NCI-H226 (cell line): ENCODE results near the gene VPS33A.
"Not testable (repeated sequence)": the region's sequence is repeated elsewhere in the genome, so short reads cannot be mapped to it uniquely, and the experiment has no call there.

Source experiments
- DNase-seq: peaks from one replicate; pipeline ENCODE4 v3.0.0-alpha.2; 2015

Gene VPS33A

DNA sequence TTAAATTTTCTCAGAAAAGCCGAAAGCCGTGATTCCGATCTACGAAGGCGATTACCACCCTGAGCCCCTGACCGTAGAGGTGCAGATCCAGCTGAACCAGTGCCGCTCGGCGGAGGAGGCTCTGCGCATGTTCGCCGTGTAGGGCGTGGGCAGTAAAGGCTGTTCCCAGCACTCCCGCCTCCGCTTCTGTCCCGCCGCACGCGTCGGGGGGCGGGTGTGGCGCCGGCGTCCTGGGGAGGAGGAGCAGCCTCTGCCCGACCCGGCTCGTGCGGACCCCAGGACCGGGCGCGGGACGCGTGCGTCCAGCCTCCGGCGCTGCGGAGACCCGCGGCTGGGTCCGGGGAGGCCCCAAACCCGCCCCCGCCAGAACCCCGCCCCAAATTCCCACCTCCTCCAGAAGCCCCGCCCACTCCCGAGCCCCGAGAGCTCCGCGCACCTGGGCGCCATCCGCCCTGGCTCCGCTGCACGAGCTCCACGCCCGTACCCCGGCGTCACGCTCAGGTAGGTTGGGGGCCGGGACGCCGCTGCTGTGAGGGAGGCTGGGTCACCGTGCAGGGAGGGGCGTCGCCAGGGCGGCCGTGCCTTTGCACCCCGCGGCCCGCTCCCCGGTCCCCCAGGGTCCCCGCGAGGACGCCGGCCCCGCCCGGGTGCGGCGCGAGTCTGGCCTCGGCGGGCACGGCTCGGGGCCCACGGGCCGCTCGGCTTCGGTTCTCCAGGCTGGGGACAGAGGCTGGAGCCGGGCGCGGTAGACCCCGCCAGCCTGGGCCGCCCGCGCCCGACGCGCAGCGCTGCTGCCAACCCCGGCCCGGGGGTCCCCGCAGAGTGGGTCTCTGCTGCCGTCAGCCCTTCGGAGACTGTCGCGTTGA, 62.8 kb downstream of the VPS33A start, which contains the start of gene B3GNT4:
TSS of gene B3GNT4 (plus strand) at position 409 of the 866 bp plus-strand sequence. CDS start 910 bp downstream, outside the sequence.
- peak; percentile 57 for DNase-seq

DNA sequence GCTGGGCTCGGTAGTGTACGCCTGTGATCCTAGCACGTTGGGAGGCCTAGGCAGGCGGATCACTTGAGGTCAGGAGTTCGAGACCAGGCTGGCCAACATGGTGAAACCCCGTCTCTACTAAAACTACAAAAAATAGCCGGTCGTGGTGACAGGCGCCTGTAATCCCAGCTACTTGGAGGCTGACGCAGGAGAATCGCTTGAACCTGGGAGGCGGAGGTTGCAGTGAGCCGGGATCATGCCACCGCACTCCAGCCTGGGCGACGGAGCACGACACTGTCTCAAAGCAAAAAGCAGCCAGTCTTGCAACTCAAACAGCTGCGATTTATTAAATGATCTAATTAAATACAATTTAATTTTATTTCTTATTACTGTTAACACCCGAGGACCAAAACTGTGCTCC, 63.5 kb downstream of the VPS33A start:
- not testable (repeated sequence) for DNase-seq

DNA sequence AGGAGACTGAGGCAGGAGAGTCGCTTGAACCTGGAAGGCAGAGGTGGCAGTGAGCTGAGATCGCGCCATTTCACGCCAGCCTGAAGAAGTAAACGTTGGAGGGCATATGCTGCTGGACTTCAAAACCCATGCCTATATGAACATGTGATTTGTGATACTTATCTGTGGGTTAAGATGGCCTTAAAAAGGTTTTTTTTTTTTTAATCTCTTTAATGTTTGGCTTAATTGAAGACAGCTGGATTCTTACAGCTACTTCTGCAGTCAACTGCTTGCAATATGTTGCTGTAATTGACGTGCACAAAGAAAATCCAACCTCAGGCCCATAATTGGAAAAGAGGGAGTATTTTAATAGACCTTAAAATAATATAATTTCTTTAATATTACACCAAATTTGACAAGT, 64.3 kb downstream of the VPS33A start:
- DNase-seq, result no peak

DNA sequence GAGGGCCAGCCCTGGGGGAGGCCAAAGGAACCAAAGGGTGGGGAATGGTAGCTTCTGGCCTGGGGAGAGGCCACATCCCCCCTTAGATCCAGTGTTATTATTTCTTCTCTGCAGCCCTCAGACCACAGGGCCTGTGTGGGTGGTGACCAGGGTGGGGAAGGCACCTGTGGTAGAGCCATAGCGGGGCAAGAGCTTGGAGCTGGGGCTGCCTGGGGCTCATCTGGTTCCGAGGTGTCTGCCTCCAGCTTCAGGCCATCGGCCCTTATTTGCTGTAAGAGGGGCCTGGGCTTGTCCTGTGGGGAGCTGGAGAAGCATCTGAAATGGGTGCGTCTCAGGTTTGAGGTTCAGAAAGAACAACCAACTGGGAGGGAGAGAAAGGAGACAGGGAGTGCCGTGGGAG, 64.9 kb downstream of the VPS33A start:
- DNase-seq, result no peak

DNA sequence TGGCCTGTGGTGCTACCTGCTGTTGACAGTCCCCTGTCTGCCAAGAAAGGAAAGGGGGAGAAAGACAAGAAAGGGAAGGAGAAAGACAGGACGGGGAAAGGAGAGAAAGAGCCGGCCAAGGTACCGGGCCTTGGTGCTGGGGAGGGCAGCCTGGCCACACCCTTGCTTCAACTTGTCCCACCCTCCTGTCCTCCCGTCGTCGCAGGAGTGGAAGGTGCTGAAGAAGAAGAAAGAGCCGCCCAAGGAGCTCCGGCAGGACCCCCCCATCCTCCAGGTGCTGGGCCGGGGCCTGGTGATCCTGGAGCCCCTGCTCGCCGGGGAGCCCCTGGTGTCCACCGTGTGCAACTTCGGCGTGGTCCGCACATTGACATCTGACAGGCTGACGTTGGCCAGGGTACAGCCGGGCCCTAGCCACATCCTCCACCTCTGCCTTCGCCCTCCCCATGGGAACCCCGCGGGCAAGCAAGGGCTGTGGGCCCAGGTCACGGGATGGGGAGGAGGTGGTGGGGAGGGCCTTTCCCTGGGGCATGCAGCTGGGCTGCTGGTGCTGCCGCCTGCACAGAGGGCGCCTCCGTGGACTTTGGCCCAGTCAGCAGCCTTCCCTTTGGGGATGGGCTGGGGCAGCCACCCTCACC, 65.6 kb downstream of the VPS33A start:
- DNase-seq, result no peak

DNA sequence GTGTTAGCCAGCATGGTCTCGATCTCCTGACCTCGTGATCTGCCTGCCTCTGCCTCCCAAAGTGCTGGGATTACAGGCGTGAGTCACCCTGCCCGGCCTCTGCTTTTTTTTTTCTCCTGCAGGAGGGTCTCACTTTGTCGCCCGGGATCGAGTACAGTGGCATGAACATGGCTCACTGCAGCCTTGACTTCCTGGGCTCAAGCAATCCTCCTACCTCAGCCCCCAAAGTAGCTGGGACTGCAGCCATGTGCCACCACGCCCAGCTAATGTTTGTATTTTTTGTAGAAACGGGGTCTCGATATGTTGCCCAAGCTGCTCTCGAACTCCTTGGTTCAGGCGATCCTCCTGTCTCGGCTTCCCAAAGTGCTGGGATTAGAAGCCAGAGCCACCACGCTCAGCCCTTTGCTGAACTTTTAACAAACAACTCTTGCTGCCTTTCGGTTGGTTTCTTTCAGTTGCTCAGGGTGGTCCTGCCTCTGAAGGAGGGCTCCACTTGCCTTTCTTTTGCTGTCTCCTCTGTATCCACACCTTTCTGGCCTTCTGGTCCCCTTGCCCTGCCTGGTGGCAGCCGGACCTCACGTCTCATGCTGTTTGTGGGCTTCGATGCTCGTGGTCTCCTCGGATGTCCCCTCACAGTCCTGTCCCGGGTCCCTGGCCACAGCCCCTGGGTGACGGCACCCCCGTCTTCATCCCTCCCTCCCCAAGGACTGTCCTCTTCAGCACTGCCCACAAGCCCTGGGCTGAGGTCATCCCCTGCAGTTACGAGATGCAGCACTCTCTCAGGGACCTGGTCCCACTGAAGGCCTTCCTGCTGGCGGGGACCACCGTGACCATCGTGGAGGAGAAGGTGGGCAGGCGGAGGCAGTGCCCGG, 66.6 kb downstream of the VPS33A start:
- DNase-seq, result no peak

DNA sequence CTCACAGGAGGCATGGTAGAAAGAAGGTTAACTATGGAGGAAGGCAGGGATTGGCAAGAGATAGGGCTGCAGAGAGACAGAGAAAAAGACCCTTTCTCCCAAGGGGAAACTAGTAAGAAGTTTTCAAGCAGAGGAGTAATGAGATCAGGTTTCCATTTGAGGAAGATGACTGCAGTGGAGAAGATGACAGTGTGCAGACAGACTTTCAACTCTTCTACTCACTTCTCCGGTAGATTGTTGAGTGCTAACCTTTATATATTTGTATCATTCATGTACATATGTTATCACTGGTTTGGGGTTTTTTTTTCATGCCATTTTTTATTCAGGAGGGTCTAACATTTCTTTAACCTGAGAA, 68.7 kb downstream of the VPS33A start:
- DNase-seq, result no peak

DNA sequence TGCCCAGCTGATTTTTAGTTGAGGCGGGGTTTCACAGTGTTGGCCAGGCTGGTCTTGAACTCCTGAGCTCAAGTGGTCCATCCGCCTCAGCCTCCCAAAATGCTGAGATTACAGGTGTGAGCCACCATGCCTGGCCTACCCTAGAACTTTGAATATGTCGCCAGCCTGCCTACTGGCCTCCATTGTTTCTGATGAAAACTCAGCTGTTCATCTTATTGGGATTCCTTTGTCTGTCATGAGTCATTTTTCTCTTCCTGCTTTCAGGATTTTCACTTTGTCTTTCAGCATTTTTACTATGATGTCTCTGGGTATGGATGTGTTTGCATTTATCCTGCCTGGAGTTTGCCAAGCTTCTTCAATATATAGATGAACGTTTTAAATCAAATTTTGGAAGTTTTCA, 70.9 kb downstream of the VPS33A start:
- no peak for DNase-seq

DNA sequence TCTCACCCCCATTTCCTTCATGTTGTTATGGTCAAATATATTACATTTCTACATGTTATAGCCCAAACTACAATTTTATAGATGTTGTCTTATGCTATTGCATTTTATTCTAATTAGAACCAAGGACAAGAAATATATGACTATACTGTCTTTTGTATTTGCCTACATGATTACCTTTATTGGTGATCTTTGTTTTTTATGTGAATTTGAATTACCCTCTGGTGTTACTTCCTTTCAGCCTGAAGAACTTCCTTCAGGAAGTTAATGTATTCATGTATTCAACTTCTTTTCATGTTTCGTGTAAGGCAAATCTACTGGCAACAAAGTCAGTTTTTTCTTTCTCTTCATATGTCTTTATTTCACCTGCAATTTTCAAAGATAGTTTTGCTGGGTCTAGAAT, 71.5 kb downstream of the VPS33A start:
- DNase-seq, result no peak

DNA sequence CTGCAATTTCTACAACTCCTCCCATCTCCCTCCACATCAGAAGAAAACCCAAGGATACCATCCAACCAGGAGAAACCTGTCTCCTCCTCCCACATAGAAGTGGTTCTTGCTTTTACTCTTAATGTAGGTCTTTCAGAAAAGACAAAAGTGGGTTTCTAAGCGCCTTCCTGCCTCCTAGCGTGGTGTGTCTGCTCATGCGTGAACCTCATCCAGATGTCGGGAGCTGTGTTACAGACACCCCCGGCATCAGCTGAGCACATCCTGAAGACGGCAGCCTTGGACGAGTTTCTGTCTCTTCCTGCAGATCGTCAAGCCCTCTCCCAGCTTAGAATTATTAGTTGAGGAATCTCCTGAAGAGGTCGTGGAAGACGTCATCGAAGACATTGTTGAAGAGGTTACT, 73.9 kb downstream of the VPS33A start:
- no peak for DNase-seq

DNA sequence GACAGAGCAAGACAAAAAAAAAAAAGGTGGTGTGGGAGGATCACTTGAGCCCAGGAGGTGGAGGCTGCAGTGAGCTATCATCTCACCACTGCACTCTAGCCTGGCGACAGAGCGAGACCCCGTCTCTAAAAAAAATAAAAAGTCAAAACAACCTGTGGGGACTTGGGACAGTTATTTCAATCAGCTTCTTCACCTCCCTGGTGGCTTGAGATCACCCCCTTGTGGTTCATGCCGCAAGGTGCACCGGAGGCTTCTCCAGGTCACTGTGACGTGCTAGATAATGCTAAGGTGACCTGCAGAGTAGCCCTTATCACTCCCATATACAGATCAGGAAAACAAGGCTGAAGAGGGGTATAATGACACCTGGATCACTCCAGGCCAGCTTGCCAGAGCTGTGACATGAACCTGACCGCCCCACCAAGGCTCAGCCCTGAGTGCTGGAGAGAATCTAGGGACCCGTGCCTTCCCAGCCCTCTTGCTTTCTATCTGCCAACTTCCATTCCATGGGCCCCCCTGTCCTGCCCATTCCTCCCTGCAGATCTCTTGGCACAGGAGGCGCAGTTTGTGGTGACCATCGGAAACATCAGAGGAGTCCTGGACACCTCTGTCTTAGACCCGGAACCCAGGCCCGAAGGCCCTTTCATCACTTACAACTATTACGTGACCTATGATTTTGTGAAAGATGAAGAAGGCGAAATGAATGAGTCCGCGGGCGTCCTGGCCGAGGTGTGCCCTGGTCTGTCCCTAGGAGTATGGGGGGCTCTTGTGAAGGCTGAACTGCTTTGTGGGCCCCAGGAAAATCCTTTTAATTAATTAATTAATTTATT, 75.2 kb downstream of the VPS33A start:
- peak; percentile 22 for DNase-seq

DNA sequence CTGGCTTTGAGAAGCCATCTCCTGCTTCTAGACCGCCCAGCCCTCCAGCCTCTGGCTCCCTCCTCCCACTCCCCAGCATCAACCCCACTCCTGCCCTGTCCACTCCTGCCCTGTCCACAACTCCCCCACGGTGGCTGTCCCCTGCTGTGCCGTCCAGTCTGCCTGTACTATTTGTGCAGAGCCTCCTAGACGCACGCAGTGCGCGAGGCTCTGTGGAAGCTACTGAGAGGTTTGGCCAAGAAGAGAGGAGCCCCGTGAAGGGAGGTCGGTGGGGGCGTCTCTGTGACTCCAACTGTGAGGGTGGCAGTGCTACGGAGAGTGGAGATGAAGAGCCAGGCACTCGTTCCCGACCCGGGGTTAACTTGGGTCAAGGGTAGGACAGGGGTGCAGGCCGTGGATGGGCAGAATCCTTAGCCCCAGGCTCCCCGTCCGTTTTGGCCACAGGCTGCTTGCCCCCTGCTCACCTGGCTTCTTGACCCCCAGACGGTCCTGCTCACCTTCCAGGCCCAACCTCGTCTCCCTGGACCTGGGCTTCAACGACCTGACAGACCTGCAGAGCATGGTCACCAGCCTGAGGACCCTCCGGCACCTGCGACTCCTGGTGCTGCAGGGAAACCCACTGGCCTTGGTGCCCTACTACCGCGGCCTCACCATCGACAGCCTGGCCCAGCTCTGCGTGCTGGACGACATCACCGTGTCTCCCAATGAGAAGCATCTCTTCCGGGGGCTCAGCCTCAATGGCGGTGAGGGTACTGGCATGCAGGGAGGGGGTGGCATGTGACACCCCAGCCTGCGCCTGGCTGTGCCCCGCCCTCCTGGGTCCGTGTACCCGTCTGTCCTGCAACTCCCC, 76.4 kb downstream of the VPS33A start:
- DNase-seq, result no peak

DNA sequence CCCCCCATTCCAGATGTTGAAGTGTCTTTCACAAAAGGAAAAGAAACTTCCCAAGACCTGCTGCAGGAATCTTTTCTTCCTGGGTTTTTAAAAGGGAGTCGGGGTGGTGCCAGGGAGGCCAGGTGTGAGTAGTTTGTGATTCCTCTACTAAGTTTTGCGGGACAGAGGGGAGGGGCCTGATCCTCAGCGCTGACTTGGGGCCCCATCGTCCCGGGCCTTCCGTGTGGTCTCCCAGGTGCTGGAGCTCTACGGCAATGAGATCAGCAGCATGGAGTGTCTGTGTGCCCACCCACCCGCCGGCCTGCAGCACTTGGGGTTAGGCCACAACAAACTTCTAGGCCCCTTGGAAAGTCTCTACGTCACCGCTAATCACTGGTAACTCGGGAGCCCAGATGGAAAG, 78.8 kb downstream of the VPS33A start:
- DNase-seq, result no peak

DNA sequence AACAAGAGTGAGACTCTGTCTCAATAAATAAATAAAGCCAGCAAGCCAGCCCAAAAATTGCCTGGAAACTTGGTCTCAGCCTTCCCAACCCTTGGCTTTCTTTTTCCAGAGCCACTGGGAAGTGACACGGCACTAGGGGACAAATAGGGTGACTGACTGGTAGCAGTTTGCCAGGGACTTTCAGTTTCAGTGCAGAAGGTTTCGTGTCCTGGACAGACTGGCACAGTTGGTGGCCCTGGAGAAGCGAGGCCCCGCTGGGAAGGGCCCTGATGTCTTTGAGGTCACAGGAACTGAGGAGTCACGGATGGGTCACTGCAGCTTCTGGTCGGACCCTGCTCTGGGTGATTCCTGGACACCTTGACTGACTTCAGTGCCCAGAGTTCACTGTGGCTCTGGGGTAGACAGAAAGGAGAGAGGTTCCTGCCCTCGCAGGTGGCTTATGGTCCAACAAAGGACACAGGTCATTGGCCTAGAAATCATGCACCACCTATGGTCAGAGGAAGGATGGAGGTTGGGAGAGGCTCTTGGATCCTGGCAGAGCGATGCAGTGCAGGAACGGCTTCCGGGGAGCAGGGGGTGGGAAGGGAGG, 80.7 kb downstream of the VPS33A start:
- DNase-seq, result no peak

DNA sequence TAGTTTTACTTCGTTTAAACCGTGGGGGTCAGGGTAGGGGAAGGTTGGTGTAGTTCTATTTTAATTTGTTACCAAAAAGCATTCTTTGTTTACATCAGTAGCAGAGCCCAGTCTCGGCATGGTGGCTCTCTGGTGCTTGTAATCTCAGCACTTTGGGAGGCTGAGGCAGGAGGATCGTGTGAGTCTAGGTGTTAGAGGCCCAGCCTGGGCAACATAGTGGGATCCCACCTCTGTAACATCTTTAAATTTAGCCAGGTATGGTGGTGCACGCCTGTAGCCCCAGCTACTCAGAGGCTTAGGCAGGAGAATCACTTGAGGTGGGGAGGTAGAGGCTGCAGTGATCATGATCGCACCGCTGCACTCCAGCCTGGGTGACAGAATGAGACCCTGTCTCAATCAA, 81.2 kb downstream of the VPS33A start:
- no peak for DNase-seq

DNA sequence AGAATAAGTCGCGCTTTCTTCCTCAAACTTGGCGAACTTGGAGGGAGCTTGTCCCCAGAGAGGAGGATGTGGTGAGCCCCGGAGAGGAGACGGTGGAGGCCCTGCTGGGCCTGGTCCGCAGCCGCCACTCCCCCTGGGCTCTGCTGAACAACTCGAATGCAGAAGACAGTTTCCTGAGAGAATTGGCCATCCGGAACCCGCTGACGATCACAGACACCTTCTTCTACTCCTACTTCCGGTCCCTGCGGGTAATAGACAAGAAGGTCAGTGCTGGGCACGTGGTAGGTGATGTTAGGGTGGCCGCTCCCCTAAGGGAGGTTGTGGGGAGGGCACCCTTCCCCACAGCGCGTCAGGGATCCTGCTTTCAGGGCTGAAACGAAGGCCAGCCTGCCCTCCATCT, 81.8 kb downstream of the VPS33A start:
- no peak for DNase-seq

DNA sequence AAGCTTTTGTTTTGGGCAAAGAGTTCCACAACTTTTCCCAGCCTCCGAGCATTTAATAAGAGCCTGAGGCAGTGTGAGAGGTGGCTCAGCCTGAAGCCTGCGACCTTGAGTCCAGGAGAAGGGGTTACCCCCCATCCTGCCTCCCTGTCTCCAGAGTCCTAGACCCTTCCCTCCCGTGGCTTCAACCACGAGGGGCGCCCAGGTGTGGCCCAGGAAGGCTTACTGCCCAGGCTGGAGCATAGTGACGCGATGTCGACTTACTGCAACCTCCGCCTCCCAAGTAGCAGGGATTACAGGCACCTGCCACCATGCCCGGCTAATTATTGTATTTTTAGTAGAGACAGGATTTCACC, 82.7 kb downstream of the VPS33A start:
- DNase-seq, result no peak

DNA sequence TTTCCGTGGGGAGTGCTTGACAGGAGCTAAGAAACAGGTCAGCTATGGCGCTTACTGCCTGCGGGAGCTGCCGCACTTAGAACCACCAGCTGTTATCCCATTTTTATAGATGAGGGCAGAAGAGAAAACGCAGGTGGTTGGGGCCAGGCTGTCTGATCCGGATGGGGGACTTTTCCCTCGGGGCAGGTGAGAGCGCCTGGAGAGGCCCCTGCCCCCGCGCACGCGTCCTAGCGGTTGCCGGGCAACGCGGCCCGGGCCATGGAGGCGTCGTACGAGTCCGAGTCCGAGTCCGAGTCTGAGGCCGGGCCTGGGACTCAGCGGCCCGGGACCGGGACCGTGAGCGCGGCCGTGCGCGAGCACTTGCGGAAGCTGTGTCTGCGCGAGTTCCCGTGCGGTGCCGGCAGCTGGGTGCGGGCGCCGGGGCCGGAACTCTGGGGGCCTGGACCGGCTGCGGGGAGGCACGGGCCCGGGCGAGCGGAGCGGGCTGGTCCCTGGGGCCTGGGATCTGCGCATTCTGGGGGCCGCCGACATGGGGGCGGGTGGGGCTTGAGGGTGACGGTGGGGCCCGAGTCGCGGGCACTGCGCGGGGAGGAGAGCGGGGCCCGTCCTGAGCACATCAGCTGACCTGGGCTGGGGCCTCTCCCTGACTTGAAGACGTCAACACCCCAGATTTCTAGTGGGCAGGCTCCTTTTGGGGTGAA, 83.3 kb downstream of the VPS33A start, which contains the start of gene LRRC43:
TSS of gene LRRC43 (plus strand) at position 237 of the 701 bp plus-strand sequence. CDS start at position 259, 22 bp downstream.
- DNase-seq, result no peak
